K562 (cell line): ENCODE data around the gene MRPL40. TPM values are rescaled to one million over a fixed set of nuclear protein-coding genes. Genes with fewer than 3 reads are reported as not detected.

ENCODE experiments used
- BHLHE40 ChIP-seq: IDR thresholded peaks from 2 replicates; pipeline ENCODE4 v1.6.1; 2011; ENCODE audit warnings: low read length, improper control_type of control experiment
- BRD4 ChIP-seq: fragments of 200-600 bp; sonication (generic); IDR thresholded peaks from 2 replicates; pipeline ENCODE4 v1.6.1; 2017; ENCODE audit warnings: inconsistent platforms
- CHCHD3 ChIP-seq: fragments of 250-450 bp; sonication (Bioruptor Pico); IDR thresholded peaks from 2 replicates; pipeline ENCODE4 v2.1.2; 2022; ENCODE audit warnings: mild to moderate bottlenecking
- CREB3 ChIP-seq: fragments of 450-650 bp; conservative IDR thresholded peaks from 2 replicates; pipeline ENCODE4 v1.6.1; 2016; ENCODE audit warnings: missing genetic modification characterization, low read depth, mild to moderate bottlenecking, missing compliant biosample characterization, moderate library complexity
- E2F1 ChIP-seq: sonication (generic); formaldehyde crosslinking; IDR thresholded peaks from 2 replicates; pipeline ENCODE4 v1.8.1; 2023; ENCODE audit warnings: mild to moderate bottlenecking, missing genetic modification reagents, moderate library complexity
- ELF2 ChIP-seq: fragments of 250-450 bp; sonication (Bioruptor Pico); IDR thresholded peaks from 2 replicates; pipeline ENCODE4 v1.5.0; 2021; ENCODE audit warnings: mild to moderate bottlenecking
- ELF4 ChIP-seq: fragments of 450-650 bp; formaldehyde crosslinking; IDR thresholded peaks from 2 replicates; pipeline ENCODE4 v1.4.0; 2022; ENCODE audit warnings: missing genetic modification characterization
- ERF ChIP-seq: fragments of 450-650 bp; formaldehyde crosslinking; IDR thresholded peaks from 2 replicates; pipeline ENCODE4 v1.4.0; 2020; ENCODE audit warnings: mild to moderate bottlenecking, mixed read lengths
- ETV1 ChIP-seq: fragments of 450-650 bp; conservative IDR thresholded peaks from 2 replicates; pipeline ENCODE4 v1.6.1; 2016; ENCODE audit warnings: missing genetic modification characterization, control low read depth, low read depth, missing compliant biosample characterization
- FIP1L1 ChIP-seq: fragments of 200-400 bp; formaldehyde crosslinking; IDR thresholded peaks from 2 replicates; pipeline ENCODE4 v1.6.1; 2018; ENCODE audit warnings: mild to moderate bottlenecking, low read depth, low read length; ENCODE audit not compliant: poor library complexity, severe bottlenecking
- HDAC1 ChIP-seq, 2 experiments: fragments of 450-650 bp; IDR thresholded peaks; 2 replicates each; pipeline ENCODE4 v1.6.1; 2016 to 2017; ENCODE audit warnings: inconsistent platforms in 1 of 2, mild to moderate bottlenecking in 1 of 2, moderate library complexity in 1 of 2
- HDAC3 ChIP-seq: fragments of 450-650 bp; IDR thresholded peaks from 2 replicates; pipeline ENCODE4 v1.6.1; 2018; ENCODE audit warnings: borderline replicate concordance, mild to moderate bottlenecking, moderate library complexity; ENCODE audit not compliant: partially characterized antibody
- JUND ChIP-seq, 2 experiments: IDR thresholded peaks; 2 replicates in 1 of 2; 3 replicates in 1 of 2; pipeline ENCODE4 v1.6.1; 2011; ENCODE audit warnings: borderline replicate concordance in 2 of 2, low read depth in 2 of 2, low read length in 2 of 2, improper control_type of control experiment in 1 of 2, missing biosample characterization in 1 of 2, missing genetic modification characterization in 1 of 2, missing genetic modification reagents in 1 of 2
- LCOR ChIP-seq: sonication (generic); formaldehyde crosslinking; IDR thresholded peaks from 2 replicates; pipeline ENCODE4 v1.8.0; 2022; ENCODE audit warnings: mild to moderate bottlenecking, missing genetic modification reagents
- MLLT1 ChIP-seq, 2 experiments: fragments of 450-650 bp; IDR thresholded peaks; 2 replicates each; pipeline ENCODE4 v1.6.1; 2016
- NFIX ChIP-seq: fragments of 250-450 bp; sonication (Bioruptor Pico); IDR thresholded peaks from 2 replicates; pipeline ENCODE4 v1.4.0; 2020; ENCODE audit warnings: low read depth, mild to moderate bottlenecking, moderate library complexity
- SREBF2 ChIP-seq: sonication (generic); formaldehyde crosslinking; IDR thresholded peaks from 2 replicates; pipeline ENCODE4 v1.4.0; 2020; ENCODE audit warnings: mild to moderate bottlenecking, missing genetic modification reagents
- SRF ChIP-seq, 2 experiments: fragments of 250-450, 450-650 bp in 1 of 2; sonication (Bioruptor Pico) in 1 of 2; sonication (generic) in 1 of 2; formaldehyde crosslinking; IDR thresholded peaks; 2 replicates each; pipeline versions ENCODE4 v1.5.0 to v1.5.1; 2020 to 2022; ENCODE audit warnings: mild to moderate bottlenecking in 1 of 2, missing genetic modification reagents in 1 of 2
- STAT5B ChIP-seq: fragments of 250-450 bp; sonication (Bioruptor Pico); IDR thresholded peaks from 2 replicates; pipeline ENCODE4 v1.8.0; 2021; ENCODE audit warnings: mild to moderate bottlenecking, inconsistent platforms
- TRIM24 ChIP-seq, 2 experiments: fragments of 450-650 bp; IDR thresholded peaks; 2 replicates each; pipeline ENCODE4 v1.6.1; 2016
- ZBTB49 ChIP-seq: sonication (generic); formaldehyde crosslinking; IDR thresholded peaks from 2 replicates; pipeline ENCODE4 v1.8.0; 2022; ENCODE audit warnings: missing genetic modification reagents, mild to moderate bottlenecking, borderline replicate concordance
- ZNF143 ChIP-seq: sonication (generic); formaldehyde crosslinking; IDR thresholded peaks from 2 replicates; pipeline ENCODE4 v1.9.0; 2022; ENCODE audit warnings: mild to moderate bottlenecking, missing genetic modification reagents
- ZNF282 ChIP-seq: sonication (generic); formaldehyde crosslinking; IDR thresholded peaks from 2 replicates; pipeline ENCODE4 v1.8.1; 2023; ENCODE audit warnings: missing genetic modification reagents
- ZNF717 ChIP-seq: fragments of 250-450 bp; sonication (Bioruptor Pico); IDR thresholded peaks from 2 replicates; pipeline ENCODE4 v1.5.0; 2021
- polyA plus RNA-seq, 8 experiments: library from polyadenylated mRNA; depleted of rRNA in 4 of 8; stranded (reverse) in 5 of 8; unstranded in 3 of 8; fragments of >200 nt; fragmentation: Nextera tagmentation in 2 of 8; fragmentation: Illumina TruSeq in 1 of 8; extraction: Ambion mirVana in 2 of 8; extraction: Trizol in 1 of 8; gene quantifications; 2 replicates each; pipeline versions ENCODE4 v1.2.1 to v1.2.3, GENCODE V29; 2011 to 2014; ENCODE audit warnings: inconsistent platforms in 1 of 8, missing spikeins in 1 of 8
- total RNA-seq, 7 experiments: library from RNA; depleted of rRNA in 6 of 7; stranded (reverse); fragments of >200 nt in 6 of 7; fragmentation: Illumina TruSeq in 2 of 7; extraction: Trizol in 2 of 7; gene quantifications; 2 replicates each; pipeline versions ENCODE4 v1.2.1 to v1.2.3, GENCODE V29; 2011 to 2021; ENCODE audit warnings: low replicate concordance in 1 of 7

The MRPL40 gene
- total and polyA plus RNA-seq, 9 of the 15 experiments (the other 6 are each of a cell fraction or from before 2014, with no cell fraction given), result 132 to 652 (median 208) TPM

GRCh38 chr22:19480173-19480568 lies 47.8 kb downstream of the MRPL40 start (continued):
- TF ChIP-seq HDAC1 (IDR thresholded peaks at IDR 0.05), result no peak
- TF ChIP-seq FIP1L1, result no peak
- TF ChIP-seq ZNF282, result no peak
- TF ChIP-seq ERF (CRISPR knock-in tag), result 0 out of 2 replicates have a peak, but pooled peaks have one; percentile 84
- 0 out of 2 replicates have a peak, but pooled peaks have one; percentile 4 for TF ChIP-seq CHCHD3 (CRISPR knock-in tag)
- no peak; the same call in 1 of the 2 replicates for TF ChIP-seq E2F1 (CRISPR knock-in tag)
- no peak for TF ChIP-seq HDAC3
- TF ChIP-seq LCOR (CRISPR knock-in tag), result no peak
- TF ChIP-seq MLLT1 (IDR thresholded peaks at IDR 0.05), result no peak
- TF ChIP-seq STAT5B (CRISPR knock-in tag), result no peak
- TF ChIP-seq BRD4, result 0 out of 2 replicates have a peak, but pooled peaks have one; percentile 12
- TF ChIP-seq NFIX (CRISPR knock-in tag), result no peak
- no peak for TF ChIP-seq BHLHE40
- TF ChIP-seq SREBF2 (CRISPR knock-in tag), result no peak
- TF ChIP-seq ELF2 (CRISPR knock-in tag), result no peak
- TF ChIP-seq SRF (CRISPR knock-in tag; IDR thresholded peaks at IDR 0.05), result 0 out of 4 replicates have a peak, but pooled peaks of 1 of the 2 experiments have one; percentile 70
- TF ChIP-seq ETV1, result 0 out of 2 replicates have a peak, but pooled peaks have one; percentile 23
- no peak for TF ChIP-seq ZNF717 (CRISPR knock-in tag)
- no peak for TF ChIP-seq CREB3 (tag)
- TF ChIP-seq TRIM24 (IDR thresholded peaks at IDR 0.05), result no peak
- no peak for TF ChIP-seq ZBTB49 (CRISPR knock-in tag)
- no peak for TF ChIP-seq ZNF143 (CRISPR knock-in tag)
- peak; percentile 92 for TF ChIP-seq ELF4 (CRISPR knock-in tag)
- TF ChIP-seq JUND (IDR thresholded peaks at IDR 0.05; ENCODE audit: borderline replicate concordance, low read depth, low read length), result no peak
- no peak for TF ChIP-seq JUND (tag; IDR thresholded peaks at IDR 0.05; ENCODE audit: borderline replicate concordance, low read depth, low read length)
